ENCODE data around the gene CEP164. TPM values are rescaled to one million over a fixed set of nuclear protein-coding genes. Genes with fewer than 3 reads are reported as not detected.

The CEP164 gene
- total and polyA plus RNA-seq, 8 donors = 27.4 to 43.6 (median 33.5) TPM

- Histone ChIP-seq H3K4me1 (peaks cover 8 to 43% of the 10 kb centered on the region in 2 donors), H3K27ac (no peak overlapping the region), H3K27me3 (peaks cover 0 to 8% of the 10 kb centered on the region in 2 donors), H3K36me3 (no peaks in the 10 kb centered on the region), H3K9me3 (no peaks in the 10 kb centered on the region), H3K4me3 (peak overlapping the region in 1 of 2 donors; percentile 66)
- ATAC-seq (no peak), DNase-seq (no peak)
- intact Hi-C loops (cut with DNase I) = no loop called here
- no peak for TF ChIP-seq CTCF (IDR thresholded peaks at IDR 0.05)
These were observed 13.6 kb upstream of the CEP164 start for GRCh38 chr11:117313828-117314768.

- intact Hi-C loops (cut with DNase I) = no loop called here
- H3K4me1 ChIP-seq = peaks cover 8 to 43% of the 10 kb centered on the region in 2 donors
- peaks cover 0 to 8% of the 10 kb centered on the region in 2 donors for H3K27me3 ChIP-seq
- DNase-seq (no peak), ATAC-seq (no peak)
- peak overlapping the region; percentile 64 to 66 for H3K4me3 ChIP-seq
- H3K36me3 ChIP-seq = no peaks in the 10 kb centered on the region
- H3K9me3 ChIP-seq = no peaks in the 10 kb centered on the region
- TF ChIP-seq CTCF (IDR thresholded peaks at IDR 0.05) = no peak
- no peak overlapping the region for H3K27ac ChIP-seq
These were observed 12.8 kb upstream of the CEP164 start for GRCh38 chr11:117314840-117315239.

- intact Hi-C loops (cut with DNase I) = no loop called here
- TF ChIP-seq CTCF (IDR thresholded peaks at IDR 0.05) = no peak
- peaks cover 8 to 43% of the 10 kb centered on the region in 2 donors for H3K4me1 ChIP-seq
- peaks cover 0 to 8% of the 10 kb centered on the region in 2 donors for H3K27me3 ChIP-seq
- no peaks in the 10 kb centered on the region for H3K9me3 ChIP-seq
- no peaks in the 10 kb centered on the region for H3K36me3 ChIP-seq
- DNase-seq (peak in 1 of 4 donors; percentile 89), ATAC-seq (peak; percentile 60)
- H3K27ac ChIP-seq = peak overlapping the region in 1 of 2 donors; percentile 18
- H3K4me3 ChIP-seq = peak overlapping the region; percentile 64 to 66
These were observed 12.1 kb upstream of the CEP164 start for GRCh38 chr11:117315285-117316196.

- Histone ChIP-seq H3K4me1 (peaks cover 8 to 43% of the 10 kb centered on the region in 2 donors), H3K4me3 (peak within 1 kb of the TSS; percentile 64 to 66), H3K36me3 (no peaks in the 10 kb centered on the region), H3K27ac (peak within 1 kb of the TSS in 1 of 2 donors; percentile 18), H3K27me3 (peaks cover 0 to 8% of the 10 kb centered on the region in 2 donors), H3K9me3 (no peaks in the 10 kb centered on the region)
- intact Hi-C loops (cut with DNase I) = no loop called here
- peak; percentile 95 for ATAC-seq
- peak in 1 of 2 donors; percentile 28 for TF ChIP-seq CTCF (IDR thresholded peaks at IDR 0.05)
- peak in 3 of 4 donors; percentile 78 to 91 (median 83) for DNase-seq
These were observed 11.3 kb upstream of the CEP164 start, which contains the start of gene BACE1 for GRCh38 chr11:117316197-117316961. Gene BACE1, minus strand, starts transcription at chr11:117316256. Its CDS starts 461 bp downstream, at chr11:117315795.
